Mammary epithelial cell (primary cell): ENCODE data around the gene RRAD.

ENCODE experiments used
- CTCF ChIP-seq, 2 donors: IDR thresholded peaks in 1 of 2; conservative IDR thresholded peaks in 1 of 2; 2 replicates each; pipeline ENCODE4 v1.5.1; 2011 to 2012; ENCODE audit warnings: inconsistent platforms in 2 of 2, low read length in 2 of 2, mild to moderate bottlenecking in 2 of 2, control low read depth in 1 of 2, low read depth in 1 of 2; ENCODE audit not compliant: insufficient read depth in 1 of 2; ENCODE audit errors: extremely low read depth in 1 of 2
- EZH2 ChIP-seq: IDR thresholded peaks from 2 replicates; pipeline ENCODE4 v1.6.1; 2012; ENCODE audit warnings: low read length, inconsistent platforms, borderline replicate concordance

GRCh38 chr16:66954097-66954659 lies 28.8 kb upstream of the RRAD start:
- TF ChIP-seq CTCF (conservative IDR thresholded peaks at IDR 0.05 in 1 of 2, IDR thresholded peaks at IDR 0.05 in 1 of 2; ENCODE audit: extremely low read depth in 1 of 2, insufficient read depth in 1 of 2, low read depth in 1 of 2, low read length in 2 of 2) (peak; percentile 83 to 86), EZH2 (no peak)
